Common myeloid progenitor, CD34-positive (primary cell): Measurements from ENCODE around the gene CNOT2.

ENCODE experiments used
- CTCF ChIA-PET: fragments of 350-600 bp; sonication (Branson Sonifier 250); formaldehyde crosslinking; loops from one replicate; lab custom pipeline; 2021; ENCODE audit warnings: antibody characterized with exemption; lab: Charles Lee
- POLR2A ChIA-PET: fragments of 350-600 bp; sonication (Branson Sonifier 250); formaldehyde crosslinking; loops from one replicate; lab custom pipeline; 2021; ENCODE audit warnings: antibody characterized with exemption; lab: Charles Lee
- DNase-seq, 3 donors: peaks; one replicate each; pipeline versions ENCODE4 v3.0.0 to v3.0.0-alpha.2; 2013
- H3K27ac ChIP-seq, 2 experiments: 1 replicate in 1 of 2; 2 replicates in 1 of 2; pipeline ENCODE4 v1.7.0; 2013; ENCODE audit warnings: inconsistent platforms in 2 of 2, low read length in 2 of 2, mild to moderate bottlenecking in 2 of 2, low read depth in 1 of 2, moderate library complexity in 1 of 2; ENCODE audit not compliant: severe bottlenecking in 2 of 2, insufficient read depth in 1 of 2, poor library complexity in 1 of 2
- H3K27me3 ChIP-seq, 5 experiments: replicated peaks in 2 of 5; 1 replicate in 3 of 5; 2 replicates in 2 of 5; pipeline versions ENCODE4 v1.6.1 to v1.7.0; 2013; ENCODE audit warnings: low read length in 4 of 5, mild to moderate bottlenecking in 2 of 5, moderate library complexity in 2 of 5, inconsistent platforms in 1 of 5; ENCODE audit not compliant: insufficient read depth in 5 of 5, control insufficient read depth in 4 of 5
- H3K36me3 ChIP-seq, 4 experiments: 1 replicate in 2 of 4; 2 replicates in 2 of 4; pipeline versions ENCODE4 v1.6.1 to v1.7.0; 2013; ENCODE audit warnings: low read length in 3 of 4, control low read depth in 1 of 4, mild to moderate bottlenecking in 1 of 4; ENCODE audit not compliant: control insufficient read depth in 4 of 4, insufficient read depth in 4 of 4
- H3K4me1 ChIP-seq, 4 experiments: 1 replicate in 3 of 4; 2 replicates in 1 of 4; pipeline versions ENCODE4 v1.6.1 to v1.7.1; 2013; ENCODE audit warnings: low read length in 3 of 4, mild to moderate bottlenecking in 3 of 4, control low read depth in 1 of 4, inconsistent platforms in 1 of 4, moderate library complexity in 1 of 4; ENCODE audit not compliant: control insufficient read depth in 4 of 4, insufficient read depth in 4 of 4; ENCODE audit errors: control extremely low read depth in 1 of 4
- H3K4me3 ChIP-seq, 7 experiments: 1 replicate in 4 of 7; 2 replicates in 3 of 7; pipeline versions ENCODE4 v1.5.1 to v1.7.0; 2013; ENCODE audit warnings: mild to moderate bottlenecking in 7 of 7, low read length in 6 of 7, moderate library complexity in 6 of 7, inconsistent platforms in 2 of 7, low read depth in 2 of 7, control low read depth in 1 of 7; ENCODE audit not compliant: insufficient read depth in 4 of 7, control insufficient read depth in 1 of 7; ENCODE audit errors: extremely low read depth in 1 of 7
- H3K9me3 ChIP-seq, 5 experiments: 1 replicate in 4 of 5; 2 replicates in 1 of 5; pipeline versions ENCODE4 v1.6.1 to v1.7.1; 2013; ENCODE audit warnings: low read length in 4 of 5, mild to moderate bottlenecking in 2 of 5, inconsistent platforms in 1 of 5, low read depth in 1 of 5, moderate library complexity in 1 of 5; ENCODE audit not compliant: control insufficient read depth in 4 of 5, insufficient read depth in 2 of 5; ENCODE audit errors: control extremely low read depth in 1 of 5
- WGBS: methylation state at CpG from one replicate; pipeline ENCODE4 v1.1.5; 2013; ENCODE audit not compliant: insufficient coverage; 5-methylcytosine and 5-hydroxymethylcytosine counted together

The CNOT2 gene

GRCh38 chr12:70307868-70308267, 64.6 kb downstream of the CNOT2 start:
- H3K4me3 ChIP-seq = no peak overlapping the region
- H3K4me1 ChIP-seq = no peaks in the 10 kb centered on the region
- peaks cover 5 to 27% (median 6%) of the 10 kb centered on the region in 4 experiments for H3K36me3 ChIP-seq
- POLR2A ChIA-PET = no interaction called here
- CTCF ChIA-PET = interaction anchor here (1.0 to 1.4 kb wide), 3 partner anchors 10 to 25 kb away, joined by 3 read pairs; no protein-coding TSS in a partner anchor
- no peak for DNase-seq
- no peaks in the 10 kb centered on the region for H3K27me3 ChIP-seq
- 100% methylated on average over 2 of the region's 4 CpGs for WGBS
- no peak overlapping the region for H3K27ac ChIP-seq
- H3K9me3 ChIP-seq = peaks cover 0 to 13% (median 2%) of the 10 kb centered on the region in 5 experiments

DNA sequence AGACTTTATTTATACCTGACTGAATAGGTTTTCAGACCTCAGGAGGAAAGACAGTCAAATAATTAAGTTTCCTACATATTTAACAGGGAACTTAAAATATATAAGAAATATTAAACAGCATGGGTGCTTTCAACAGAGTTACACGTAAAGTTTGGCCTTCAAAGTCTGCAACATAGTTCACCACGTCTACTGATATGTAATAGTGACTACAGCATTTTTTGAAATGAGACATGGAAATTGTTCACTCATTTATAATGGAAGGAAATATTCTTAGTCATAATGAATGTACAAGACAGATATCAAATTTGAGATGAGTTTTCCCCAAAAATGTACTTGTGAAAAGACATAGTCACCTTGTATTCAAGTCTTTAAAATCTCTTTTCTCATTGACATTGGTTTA, 66.1 kb downstream of the CNOT2 start:
- ChIA-PET POLR2A (no interaction called here), CTCF (no interaction called here)
- Histone ChIP-seq H3K36me3 (peaks cover 7 to 20% (median 7%) of the 10 kb centered on the region in 4 experiments), H3K27ac (no peak overlapping the region), H3K4me3 (no peak overlapping the region), H3K27me3 (no peaks in the 10 kb centered on the region), H3K4me1 (no peaks in the 10 kb centered on the region), H3K9me3 (peaks cover 0 to 9% (median 0%) of the 10 kb centered on the region in 5 experiments)
- WGBS = no CpG with 5 or more reads among the region's 2 CpGs
- DNase-seq = no peak

DNA sequence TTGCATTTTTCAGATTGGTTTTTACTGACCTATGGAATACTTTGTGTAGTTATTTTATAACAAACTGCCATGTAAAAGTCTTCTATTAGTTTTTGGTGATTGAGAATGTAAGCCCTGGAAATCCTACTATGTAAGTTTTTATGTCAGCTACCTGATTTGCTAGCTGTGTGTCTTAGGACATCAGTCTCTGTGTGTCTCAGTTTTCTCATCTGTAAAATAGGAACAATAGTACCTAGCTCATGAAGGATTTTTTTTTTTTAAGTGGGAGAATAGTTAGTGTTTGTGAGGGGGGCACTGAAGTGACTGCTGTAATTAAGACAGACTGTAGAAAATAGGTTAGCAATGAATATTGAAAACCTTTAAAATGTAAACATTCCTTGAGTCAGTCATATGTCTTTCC, 70.9 kb downstream of the CNOT2 start:
- ChIA-PET POLR2A (interaction anchor here (0.6 kb wide), 1 partner anchor 46 kb away, joined by 3 read pairs; no protein-coding TSS in a partner anchor), CTCF (interaction anchor here (2.0 kb wide), 1 partner anchor 9 kb away, joined by 6 read pairs; no protein-coding TSS in a partner anchor)
- no peaks in the 10 kb centered on the region for H3K9me3 ChIP-seq
- H3K36me3 ChIP-seq = peaks cover 0 to 7% (median 5%) of the 10 kb centered on the region in 4 experiments
- peaks cover 3 to 27% (median 15%) of the 10 kb centered on the region in 4 experiments for H3K4me1 ChIP-seq
- no peak overlapping the region for H3K4me3 ChIP-seq
- no peak for DNase-seq
- H3K27me3 ChIP-seq = no peaks in the 10 kb centered on the region
- peak overlapping the region in 1 of 2 experiments; percentile 30 for H3K27ac ChIP-seq

DNA sequence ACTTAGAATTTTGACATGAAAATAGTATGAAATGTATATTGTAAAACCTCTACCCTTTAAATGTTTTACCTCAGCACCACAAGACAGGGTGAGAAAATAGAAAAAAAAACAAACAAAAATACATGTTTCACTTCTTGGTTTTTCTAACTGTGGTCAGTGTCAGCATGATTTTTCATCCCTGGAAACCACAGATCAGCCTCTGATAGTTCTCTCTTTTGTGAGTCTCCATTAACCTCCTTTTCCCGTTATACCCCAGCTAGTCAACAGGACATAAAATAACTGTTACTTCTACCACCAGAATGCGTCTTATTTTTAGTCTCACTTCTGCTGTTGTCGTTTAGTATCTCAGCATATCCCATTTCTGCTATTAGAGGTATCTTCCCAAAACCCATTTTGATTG, 74.5 kb downstream of the CNOT2 start:
- WGBS = 6% methylated on average over 2 of the region's 3 CpGs
- Histone ChIP-seq H3K27ac (peak overlapping the region in 1 of 2 experiments; percentile 63), H3K27me3 (no peaks in the 10 kb centered on the region), H3K4me1 (peaks cover 3 to 35% (median 20%) of the 10 kb centered on the region in 4 experiments), H3K4me3 (peak overlapping the region in 3 of 7 experiments; percentile 8 to 55 (median 22)), H3K9me3 (no peaks in the 10 kb centered on the region), H3K36me3 (peaks cover 0 to 10% (median 2%) of the 10 kb centered on the region in 4 experiments)
- POLR2A ChIA-PET = interaction anchor here (0.6 kb wide), 1 partner anchor 286 kb away, joined by 3 read pairs; no protein-coding TSS in a partner anchor
- CTCF ChIA-PET = interaction anchor here (2.2 kb wide), 1 partner anchor 9 kb away, joined by 10 read pairs; no protein-coding TSS in a partner anchor
- peak; percentile 58 to 89 (median 85) for DNase-seq

DNA sequence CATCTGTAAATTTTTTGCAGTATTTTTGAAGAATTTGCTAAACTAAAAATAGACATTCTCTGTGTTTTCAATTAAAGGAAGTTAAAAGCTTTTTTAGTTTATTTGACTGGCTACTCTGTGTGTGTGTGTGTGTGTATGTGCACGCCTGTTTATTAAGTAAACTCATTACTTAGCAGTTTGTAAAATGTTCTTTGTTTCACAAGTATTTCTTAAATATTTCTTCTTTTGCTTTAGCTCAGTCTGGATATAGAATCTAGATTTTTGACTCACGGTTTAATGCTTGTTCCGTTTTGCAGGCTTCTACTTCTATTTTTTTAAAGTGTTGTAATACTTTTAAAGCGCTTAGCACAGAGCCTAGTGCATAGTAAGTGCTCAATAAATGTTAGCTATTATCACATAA, 76.4 kb downstream of the CNOT2 start:
- Histone ChIP-seq H3K4me1 (peaks cover 3 to 35% (median 20%) of the 10 kb centered on the region in 4 experiments), H3K27me3 (no peaks in the 10 kb centered on the region), H3K27ac (no peak overlapping the region), H3K36me3 (peaks cover 2 to 14% (median 4%) of the 10 kb centered on the region in 4 experiments), H3K9me3 (no peaks in the 10 kb centered on the region), H3K4me3 (peak overlapping the region in 1 of 7 experiments; percentile 10)
- CTCF ChIA-PET = interaction anchor here (1.0 kb wide), 1 partner anchor 67 kb away, joined by 3 read pairs; no protein-coding TSS in a partner anchor
- POLR2A ChIA-PET = interaction anchor here (0.8 kb wide), 1 partner anchor 76 kb away, joined by 7 read pairs; no protein-coding TSS in a partner anchor
- no CpG with 5 or more reads among the region's 4 CpGs for WGBS
- peak; percentile 9 to 60 (median 41) for DNase-seq

- DNase-seq = peak; percentile 22 to 78 (median 60)
- H3K27ac ChIP-seq = no peak overlapping the region
- H3K4me3 ChIP-seq = no peak overlapping the region
- peaks cover 5 to 23% (median 6%) of the 10 kb centered on the region in 4 experiments for H3K36me3 ChIP-seq
- no peaks in the 10 kb centered on the region for H3K9me3 ChIP-seq
- ChIA-PET CTCF (no interaction called here), POLR2A (no interaction called here)
- no peaks in the 10 kb centered on the region for H3K27me3 ChIP-seq
- peaks cover 0 to 28% (median 17%) of the 10 kb centered on the region in 4 experiments for H3K4me1 ChIP-seq
- 44% methylated on average over 2 of the region's 2 CpGs for WGBS
Observed at GRCh38 chr12:70321191-70321590, 78.0 kb downstream of the CNOT2 start.

DNA sequence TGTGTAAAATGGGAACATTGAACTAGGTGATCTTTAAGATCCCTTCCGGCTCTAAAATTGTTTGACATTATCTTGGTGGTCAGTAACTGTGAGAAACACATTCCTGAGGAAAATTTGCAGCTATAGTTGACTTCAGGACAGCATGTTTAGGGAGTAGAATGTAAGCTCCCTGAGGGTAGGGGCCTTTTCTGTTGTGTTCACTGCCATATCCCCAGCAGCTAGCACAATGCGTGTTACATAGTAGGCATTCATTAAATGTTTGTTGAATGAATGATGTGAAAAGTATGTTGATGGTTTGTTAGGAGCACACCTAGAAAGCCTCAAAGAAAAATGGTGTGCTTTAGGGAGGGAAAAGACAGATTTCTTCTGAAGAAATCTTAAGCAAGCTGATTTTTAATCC, 84.3 kb downstream of the CNOT2 start:
- ChIA-PET POLR2A (no interaction called here), CTCF (interaction anchor here (1.1 to 2.8 kb wide), 4 partner anchors 10 to 30 kb away, joined by 3 to 10 read pairs (median 4); no protein-coding TSS in a partner anchor)
- peaks cover 9 to 42% (median 20%) of the 10 kb centered on the region in 4 experiments for H3K36me3 ChIP-seq
- no peak for DNase-seq
- 100% methylated on average over 1 of the region's 2 CpGs for WGBS
- H3K9me3 ChIP-seq = peaks cover 0 to 1% (median 0%) of the 10 kb centered on the region in 5 experiments
- no peaks in the 10 kb centered on the region for H3K4me1 ChIP-seq
- H3K27ac ChIP-seq = no peak overlapping the region
- no peak overlapping the region for H3K4me3 ChIP-seq
- H3K27me3 ChIP-seq = no peaks in the 10 kb centered on the region
